Uterus (tissue), 4 donors: ENCODE measurements around the gene PHF12. TPM values are rescaled to one million over a fixed set of nuclear protein-coding genes. Genes with fewer than 3 reads are reported as not detected.

Experiments
- DNase-seq, 2 donors: peaks; one replicate each; pipeline ENCODE4 v3.0.0-alpha.2; 2019 to 2020
- H3K27ac ChIP-seq, 2 donors: fragments of 200-600 bp; sonication (generic); 1 replicate in 1 of 2; 2 replicates in 1 of 2; pipeline ENCODE4 v1.5.1; 2016 to 2018
- H3K27me3 ChIP-seq, 2 donors: fragments of 200-600 bp; sonication (generic); one replicate each; pipeline ENCODE4 v1.5.1; 2018 to 2019; ENCODE audit warnings: control low read depth in 1 of 2
- H3K36me3 ChIP-seq, 2 donors: fragments of 200-600 bp; sonication (generic); one replicate each; pipeline ENCODE4 v1.5.1; 2019; ENCODE audit warnings: control low read depth in 1 of 2
- H3K4me1 ChIP-seq, 2 donors: fragments of 200-600 bp; sonication (generic); one replicate each; pipeline ENCODE4 v1.5.1; 2018 to 2019; ENCODE audit warnings: control low read depth in 1 of 2
- H3K4me3 ChIP-seq, 2 donors: fragments of 200-600 bp; sonication (generic); 1 replicate in 1 of 2; 2 replicates in 1 of 2; pipeline ENCODE4 v1.5.1; 2018 to 2019; ENCODE audit warnings: mild to moderate bottlenecking in 1 of 2
- H3K9me3 ChIP-seq, 2 donors: fragments of 200-600 bp; sonication (generic); one replicate each; pipeline ENCODE4 v1.5.1; 2019; ENCODE audit warnings: control low read depth in 1 of 2
- POLR2A ChIP-seq, 2 donors: fragments of 450-650 bp; IDR thresholded peaks; one replicate each; pipeline ENCODE4 v1.6.1; 2016; ENCODE audit warnings: antibody characterized with exemption in 2 of 2, mild to moderate bottlenecking in 1 of 2, moderate library complexity in 1 of 2
- intact Hi-C: fragments of 100-400 bp; cut with DNase I; formaldehyde crosslinking; loops from one replicate; pipeline ENCODE4 v1.15.1; 2023; ENCODE audit warnings: low total_unique reads
- total RNA-seq, 4 donors: library from RNA; depleted of rRNA in 3 of 4; stranded (reverse); fragments of >200 nt in 3 of 4; gene quantifications; one replicate each; pipeline versions ENCODE4 v1.1.0 to v1.2.4, GENCODE V29; 2014 to 2023
- TF ChIP-seq, protein P1 (sequence below), 4 experiments: fragments of 200-600 bp in 2 of 4; fragments of 450-650 bp in 2 of 4; sonication (generic) in 2 of 4; IDR thresholded peaks; one replicate each; pipeline ENCODE4 v1.5.1; 2016 to 2019; ENCODE audit warnings: antibody characterized with exemption in 4 of 4, mild to moderate bottlenecking in 2 of 4, moderate library complexity in 1 of 4
- donor health status: DM: yes; HTN: yes; CAD: no.

Gene PHF12
- total RNA-seq, 4 donors from 2014 or later, result 22.1 to 78.4 (median 55.2) TPM

DNA sequence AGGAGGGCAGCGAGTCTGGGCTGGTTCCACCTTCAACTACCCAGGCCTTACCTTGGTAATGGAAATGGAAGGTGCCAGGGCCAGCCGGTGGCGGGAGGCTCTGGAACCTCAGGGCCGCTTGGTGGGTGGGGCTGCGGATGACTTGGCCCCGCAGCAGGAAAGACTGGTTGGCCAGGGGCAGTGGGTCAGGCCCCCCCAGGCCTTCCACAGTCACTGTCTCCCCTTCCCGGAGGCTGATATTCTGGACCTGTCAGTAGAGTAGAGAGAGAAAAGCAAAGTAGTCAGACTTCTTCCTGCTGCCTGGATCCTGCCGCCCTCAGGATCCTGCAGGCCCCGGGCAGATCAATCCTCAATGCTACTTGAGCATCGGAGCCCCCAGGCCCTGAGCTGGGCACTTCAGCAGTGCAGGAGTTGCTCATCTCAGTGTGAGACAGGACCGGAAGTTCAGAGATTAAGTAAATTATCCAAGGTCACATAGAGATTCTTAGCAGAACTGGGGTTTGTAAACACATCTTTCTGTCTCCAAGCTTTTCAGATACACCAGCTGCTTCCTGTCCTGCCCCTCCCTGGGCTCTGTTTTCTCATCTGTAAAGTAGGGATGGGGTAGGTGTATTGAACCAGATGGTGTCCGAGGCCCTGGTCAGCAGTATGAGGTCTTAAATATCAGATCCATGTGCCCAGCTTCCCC, 18.5 kb upstream of the PHF12 start:
- H3K27ac ChIP-seq, result no peak overlapping the region
- H3K36me3 ChIP-seq, result no peaks in the 10 kb centered on the region
- intact Hi-C loops, result no loop called here
- TF ChIP-seq, protein P1, sequence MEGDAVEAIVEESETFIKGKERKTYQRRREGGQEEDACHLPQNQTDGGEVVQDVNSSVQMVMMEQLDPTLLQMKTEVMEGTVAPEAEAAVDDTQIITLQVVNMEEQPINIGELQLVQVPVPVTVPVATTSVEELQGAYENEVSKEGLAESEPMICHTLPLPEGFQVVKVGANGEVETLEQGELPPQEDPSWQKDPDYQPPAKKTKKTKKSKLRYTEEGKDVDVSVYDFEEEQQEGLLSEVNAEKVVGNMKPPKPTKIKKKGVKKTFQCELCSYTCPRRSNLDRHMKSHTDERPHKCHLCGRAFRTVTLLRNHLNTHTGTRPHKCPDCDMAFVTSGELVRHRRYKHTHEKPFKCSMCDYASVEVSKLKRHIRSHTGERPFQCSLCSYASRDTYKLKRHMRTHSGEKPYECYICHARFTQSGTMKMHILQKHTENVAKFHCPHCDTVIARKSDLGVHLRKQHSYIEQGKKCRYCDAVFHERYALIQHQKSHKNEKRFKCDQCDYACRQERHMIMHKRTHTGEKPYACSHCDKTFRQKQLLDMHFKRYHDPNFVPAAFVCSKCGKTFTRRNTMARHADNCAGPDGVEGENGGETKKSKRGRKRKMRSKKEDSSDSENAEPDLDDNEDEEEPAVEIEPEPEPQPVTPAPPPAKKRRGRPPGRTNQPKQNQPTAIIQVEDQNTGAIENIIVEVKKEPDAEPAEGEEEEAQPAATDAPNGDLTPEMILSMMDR (IDR thresholded peaks at IDR 0.05), result no peak
- no peak for TF ChIP-seq POLR2A (IDR thresholded peaks at IDR 0.05)
- H3K4me3 ChIP-seq, result no peak overlapping the region
- H3K4me1 ChIP-seq, result no peaks in the 10 kb centered on the region
- DNase-seq, result no peak
- H3K27me3 ChIP-seq, result no peaks in the 10 kb centered on the region
- H3K9me3 ChIP-seq, result no peaks in the 10 kb centered on the region

DNA sequence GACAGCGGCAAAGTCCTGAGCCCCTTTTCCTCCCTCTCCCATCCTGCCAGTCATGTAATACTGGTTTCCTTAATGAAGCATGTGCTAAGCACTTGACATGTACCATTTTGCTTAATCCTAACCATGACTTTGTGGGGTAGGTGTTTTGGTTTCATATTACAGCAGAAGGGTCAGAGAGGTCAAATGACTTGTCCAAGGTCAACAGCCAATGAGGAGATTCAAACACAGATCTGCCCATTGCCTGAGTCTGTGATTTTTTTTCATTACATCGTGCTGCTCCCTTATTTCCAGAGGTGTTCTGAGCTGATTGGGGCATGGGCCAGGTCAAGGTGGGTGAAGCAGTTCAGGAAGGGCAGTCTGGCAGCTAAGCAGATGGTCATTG, 17.6 kb upstream of the PHF12 start:
- Histone ChIP-seq H3K27me3 (no peaks in the 10 kb centered on the region), H3K9me3 (no peaks in the 10 kb centered on the region), H3K27ac (no peak overlapping the region), H3K4me1 (no peaks in the 10 kb centered on the region), H3K36me3 (no peaks in the 10 kb centered on the region), H3K4me3 (no peak overlapping the region)
- TF ChIP-seq, protein P1 (IDR thresholded peaks at IDR 0.05), result no peak
- no peak for TF ChIP-seq POLR2A (IDR thresholded peaks at IDR 0.05)
- DNase-seq, result no peak
- intact Hi-C loops, result no loop called here

DNA sequence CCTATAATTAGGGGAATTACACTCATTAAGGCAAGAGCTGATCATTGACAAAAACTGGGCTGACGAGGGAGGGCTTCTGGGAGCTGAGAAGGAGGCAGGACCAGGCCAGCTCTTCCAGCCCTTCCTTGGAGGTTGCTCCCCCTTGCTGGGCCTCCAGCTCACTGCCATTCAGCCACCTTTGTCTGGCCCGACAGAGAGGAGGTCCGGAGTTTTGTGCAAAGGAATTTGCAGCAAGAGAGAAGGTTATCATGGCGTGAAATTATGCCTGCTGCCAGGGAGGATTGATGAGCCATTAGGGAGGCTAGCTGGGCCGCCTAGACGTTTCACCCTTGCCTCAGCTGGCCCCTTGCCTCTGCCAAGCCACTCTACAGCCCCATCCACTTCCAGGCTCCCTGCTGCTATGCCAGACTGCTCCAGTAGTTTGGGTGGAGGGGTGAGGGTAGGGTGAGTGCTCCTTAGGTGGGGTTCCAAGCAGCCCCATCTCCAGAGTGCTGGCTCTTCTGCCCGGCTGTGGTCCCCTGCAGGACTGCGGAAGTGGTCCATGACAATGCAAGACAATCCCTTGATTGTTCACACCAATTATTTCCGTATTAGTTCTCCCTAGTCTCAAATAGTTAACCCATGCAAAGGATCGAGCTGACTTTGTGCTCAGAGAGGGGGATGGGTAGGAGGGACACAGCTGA, 17.1 kb upstream of the PHF12 start:
- no peaks in the 10 kb centered on the region for H3K4me1 ChIP-seq
- DNase-seq, result no peak
- H3K36me3 ChIP-seq, result no peaks in the 10 kb centered on the region
- H3K27ac ChIP-seq, result no peak overlapping the region
- TF ChIP-seq, protein P1 (IDR thresholded peaks at IDR 0.05), result no peak
- TF ChIP-seq POLR2A (IDR thresholded peaks at IDR 0.05), result no peak
- H3K9me3 ChIP-seq, result no peaks in the 10 kb centered on the region
- H3K27me3 ChIP-seq, result no peaks in the 10 kb centered on the region
- intact Hi-C loops, result no loop called here
- no peak overlapping the region for H3K4me3 ChIP-seq

DNA sequence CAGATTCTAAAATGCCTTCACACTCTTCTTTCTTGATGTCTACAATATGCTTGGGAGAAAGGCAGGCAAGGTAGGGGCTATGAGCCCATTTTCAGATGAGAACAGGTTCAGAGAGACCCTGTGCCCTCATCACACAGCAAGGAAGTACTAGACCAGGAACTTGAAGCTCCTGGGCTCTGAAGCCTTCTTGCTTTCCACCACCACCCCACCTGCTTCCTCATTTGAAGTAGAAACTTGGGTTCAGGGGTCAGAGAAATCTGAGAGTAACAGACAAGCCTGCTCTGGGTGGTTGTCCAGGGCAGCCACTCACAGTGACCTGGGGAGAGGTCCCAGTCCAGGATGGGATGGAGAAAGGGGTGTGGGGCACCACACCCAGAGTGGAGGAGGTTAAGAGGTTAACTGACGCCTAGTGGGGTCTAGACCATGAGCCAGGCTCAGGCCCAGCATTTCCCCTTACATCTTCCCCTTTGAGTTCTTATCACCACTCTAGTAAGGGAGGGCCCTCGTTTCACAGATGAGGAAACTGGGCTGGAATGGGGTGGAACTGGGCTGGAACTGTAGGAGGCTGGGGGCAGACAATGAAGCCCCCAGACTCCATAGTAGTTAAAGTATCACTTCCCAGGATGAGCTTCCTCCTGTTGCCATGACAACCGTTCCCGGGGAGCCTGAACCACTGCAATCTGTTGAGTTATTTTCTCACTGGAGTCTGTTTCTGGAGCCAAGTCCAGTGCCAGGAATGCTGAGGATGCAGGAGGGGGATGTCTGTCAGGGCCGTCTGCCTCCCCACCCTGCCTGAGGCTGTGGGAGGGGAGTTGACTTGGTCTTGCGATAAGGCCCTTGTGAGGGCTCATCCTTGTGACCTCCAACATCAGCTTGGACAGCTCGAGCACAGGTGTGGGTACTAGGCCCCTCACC, 16.2 kb upstream of the PHF12 start:
- no peak for DNase-seq
- H3K27ac ChIP-seq, result no peak overlapping the region

More for the DNA sequence above, 16.2 kb upstream of the PHF12 start:
- Histone ChIP-seq H3K4me3 (no peak overlapping the region), H3K36me3 (no peaks in the 10 kb centered on the region), H3K9me3 (no peaks in the 10 kb centered on the region), H3K27me3 (no peaks in the 10 kb centered on the region), H3K4me1 (no peaks in the 10 kb centered on the region)
- intact Hi-C loops, result no loop called here
- TF ChIP-seq POLR2A (IDR thresholded peaks at IDR 0.05), result no peak
- TF ChIP-seq, protein P1 (IDR thresholded peaks at IDR 0.05), result no peak
